PC-3 (cell line): ENCODE data around the gene AGFG2. TPM values are rescaled to one million over a fixed set of nuclear protein-coding genes. Genes with fewer than 3 reads are reported as not detected.
A peak's percentile ranks its signal among the peaks of the same experiment; 100 is the strongest.

Source experiments
- ATAC-seq: fragments of 200-7000 bp; cut with Tn5 transposase; 2 replicates; pipeline ENCODE4 v1.9.1; 2020; ENCODE audit warnings: mild to moderate bottlenecking, moderate library complexity
- Bru-seq: library from RNA; stranded (reverse); fragments of 400-500 nt; gene quantifications from one replicate; lab custom pipeline; 2021; lab: Mats Ljungman, UMichigan
- BruChase-seq, 2 experiments: library from RNA; stranded (reverse); fragments of 400-500 nt; gene quantifications; one replicate each; lab custom pipeline; 2021; lab: Mats Ljungman, UMichigan
- BruUV-seq: library from RNA; stranded (reverse); fragments of 400-500 nt; replicated peaks from 2 replicates; lab custom pipeline; 2021; lab: Mats Ljungman, UMichigan
- CTCF ChIA-PET: fragments of 300-600 bp; sonication (Branson Sonifier 250); formaldehyde crosslinking; loops from one replicate; lab custom pipeline; 2022; ENCODE audit warnings: antibody characterized with exemption; lab: Charles Lee
- POLR2A ChIA-PET: fragments of 300-600 bp; sonication (Branson Sonifier 250); formaldehyde crosslinking; loops from one replicate; lab custom pipeline; 2022; ENCODE audit warnings: antibody characterized with exemption; ENCODE audit not compliant: unreplicated experiment; lab: Charles Lee
- DNase-seq: peaks from one replicate; pipeline ENCODE4 v3.0.0-alpha.2; 2015
- H2AFZ ChIP-seq: fragments of 300-600 bp; sonication (generic); 2 replicates; pipeline ENCODE4 v1.6.0; 2016; ENCODE audit warnings: antibody characterized with exemption, low read length
- H3F3A ChIP-seq: fragments of 300-600 bp; sonication (generic); one replicate; pipeline ENCODE4 v1.6.0; 2017; ENCODE audit warnings: antibody characterized with exemption, low read length, control low read depth, mild to moderate bottlenecking; ENCODE audit not compliant: unreplicated experiment
- H3K27ac ChIP-seq: fragments of 300-600 bp; sonication (generic); 2 replicates; pipeline ENCODE4 v1.5.1; 2016; ENCODE audit warnings: mild to moderate bottlenecking, low read length
- H3K27me3 ChIP-seq: fragments of 300-600 bp; sonication (generic); 2 replicates; pipeline ENCODE4 v1.6.1; 2016; ENCODE audit warnings: low read length, mixed read lengths
- H3K36me3 ChIP-seq: fragments of 300-600 bp; sonication (generic); 2 replicates; pipeline ENCODE4 v1.6.1; 2016; ENCODE audit warnings: low read depth, mixed run types, low read length, mixed read lengths
- H3K4me1 ChIP-seq: fragments of 300-600 bp; sonication (generic); 2 replicates; pipeline ENCODE4 v1.5.1; 2016; ENCODE audit warnings: low read length; ENCODE audit not compliant: insufficient read depth
- H3K4me2 ChIP-seq: fragments of 300-600 bp; sonication (generic); 2 replicates; pipeline ENCODE4 v1.6.0; 2016; ENCODE audit warnings: low read length
- H3K4me3 ChIP-seq: fragments of 300-600 bp; sonication (generic); 2 replicates; pipeline ENCODE4 v1.5.1; 2016; ENCODE audit warnings: mild to moderate bottlenecking, low read length, mixed read lengths
- H3K79me2 ChIP-seq: fragments of 300-600 bp; sonication (generic); 2 replicates; pipeline ENCODE4 v1.6.1; 2017; ENCODE audit warnings: low read length, mixed read lengths
- H3K9ac ChIP-seq: fragments of 300-600 bp; sonication (generic); 2 replicates; pipeline ENCODE4 v1.6.0; 2016; ENCODE audit warnings: mild to moderate bottlenecking, low read length
- H3K9me2 ChIP-seq: fragments of 300-600 bp; sonication (generic); replicated peaks from 2 replicates; pipeline ENCODE4 v1.6.1; 2016; ENCODE audit warnings: mixed run types, low read length, mixed read lengths
- H3K9me3 ChIP-seq: fragments of 300-600 bp; sonication (generic); 2 replicates; pipeline ENCODE4 v1.6.1; 2016; ENCODE audit warnings: low read length, mixed read lengths
- H4K20me1 ChIP-seq: fragments of 300-600 bp; sonication (generic); 2 replicates; pipeline ENCODE4 v1.6.1; 2016; ENCODE audit warnings: low read length, mixed read lengths
- EZH2 ChIP-seq: fragments of 300-600 bp; sonication (generic); IDR thresholded peaks from one replicate; pipeline ENCODE4 v1.6.1; 2017; ENCODE audit warnings: antibody characterized with exemption, mild to moderate bottlenecking, low read length; ENCODE audit not compliant: unreplicated experiment
- EZH2phosphoT487 ChIP-seq: fragments of 300-600 bp; sonication (generic); IDR thresholded peaks from 2 replicates; pipeline ENCODE4 v1.6.1; 2018; ENCODE audit warnings: mild to moderate bottlenecking, antibody characterized with exemption, low read length, borderline replicate concordance
- intact Hi-C: fragments of 100-400 bp; cut with micrococcal nuclease; formaldehyde crosslinking; loops from 2 replicates; pipeline ENCODE4 v1.9.0; 2023
- long read RNA-seq: library from polyadenylated mRNA; unstranded; transcript quantifications from one replicate; pipeline ENCODE4 v2.0.0, GENCODE V29; 2021; ENCODE audit not compliant: unreplicated experiment
- total RNA-seq: library from RNA; depleted of rRNA; stranded (reverse); fragments of >200 nt; gene quantifications from 2 replicates; pipeline ENCODE4 v1.2.3, GENCODE V29; 2014; rRNA removed
- TF ChIP-seq, protein P1 (sequence below): fragments of 300-600 bp; sonication (generic); conservative IDR thresholded peaks from 2 replicates; pipeline ENCODE4 v1.5.1; 2017; ENCODE audit warnings: antibody characterized with exemption, low read depth, mild to moderate bottlenecking, low read length

Gene AGFG2, protein sequence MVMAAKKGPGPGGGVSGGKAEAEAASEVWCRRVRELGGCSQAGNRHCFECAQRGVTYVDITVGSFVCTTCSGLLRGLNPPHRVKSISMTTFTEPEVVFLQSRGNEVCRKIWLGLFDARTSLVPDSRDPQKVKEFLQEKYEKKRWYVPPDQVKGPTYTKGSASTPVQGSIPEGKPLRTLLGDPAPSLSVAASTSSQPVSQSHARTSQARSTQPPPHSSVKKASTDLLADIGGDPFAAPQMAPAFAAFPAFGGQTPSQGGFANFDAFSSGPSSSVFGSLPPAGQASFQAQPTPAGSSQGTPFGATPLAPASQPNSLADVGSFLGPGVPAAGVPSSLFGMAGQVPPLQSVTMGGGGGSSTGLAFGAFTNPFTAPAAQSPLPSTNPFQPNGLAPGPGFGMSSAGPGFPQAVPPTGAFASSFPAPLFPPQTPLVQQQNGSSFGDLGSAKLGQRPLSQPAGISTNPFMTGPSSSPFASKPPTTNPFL
- total RNA-seq (16.9 and 18.2 TPM in 2 replicates), Bru-seq, nascent RNA (percentile 58 among the genes with signal in this experiment), BruChase-seq, experiment 1, labeled RNA remaining after a 6-hour chase (percentile 63 among the genes with signal in this experiment), BruChase-seq, experiment 2, labeled RNA remaining after a 2-hour chase (percentile 61 among the genes with signal in this experiment)
- long read RNA-seq, full-length matches to known transcripts, result 24 of 49 reads
- long read RNA-seq, partial matches to known transcripts, result 10 of 49 reads
- long read RNA-seq, other reads (novel, unspliced or antisense), result 15 of 49 reads

DNA sequence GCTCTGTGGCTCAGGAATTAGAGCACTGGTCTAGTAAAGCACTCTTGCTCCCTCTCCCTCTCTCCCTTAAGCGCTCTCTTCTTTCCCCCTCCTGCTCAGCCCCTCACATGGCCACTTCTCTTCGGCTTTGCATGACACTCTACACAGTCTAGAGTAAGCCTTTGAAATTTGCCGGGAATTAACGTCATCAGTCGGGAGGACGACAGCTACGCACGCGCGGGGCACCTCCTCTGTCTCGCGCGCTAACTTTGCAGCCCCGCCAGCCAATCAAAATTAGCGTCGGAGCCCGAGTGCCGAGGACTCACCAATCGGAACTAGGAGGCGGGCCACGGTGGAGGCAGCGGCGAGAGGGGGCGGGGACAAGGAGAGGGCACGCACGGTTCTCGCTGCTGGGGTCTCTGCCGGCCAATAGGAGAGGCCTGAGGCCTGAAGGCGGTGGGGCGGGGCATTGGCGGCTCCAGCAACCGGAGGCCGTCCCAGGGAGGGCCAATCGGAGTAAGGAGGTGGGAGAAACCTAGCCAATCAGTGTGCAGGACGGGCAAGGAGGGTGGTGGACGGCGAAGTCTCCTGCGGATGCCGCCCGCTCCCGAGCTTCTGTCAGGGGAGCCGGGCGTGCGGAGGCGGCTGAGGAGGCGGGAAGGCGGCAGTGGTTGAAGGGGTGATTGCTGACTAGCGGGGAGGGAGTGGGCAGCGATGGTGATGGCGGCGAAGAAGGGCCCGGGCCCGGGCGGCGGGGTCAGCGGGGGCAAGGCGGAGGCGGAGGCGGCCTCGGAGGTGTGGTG is at the start of gene AGFG2:
TSS of gene AGFG2 (plus strand) at position 550 of the 782 bp plus-strand sequence. CDS start at position 694, 144 bp downstream.
- Histone ChIP-seq H3K9me2 (no peaks in the 10 kb centered on the region), H3K27ac (0 out of 2 replicates have a peak within 1 kb of the TSS, but pooled peaks have one; percentile 2), H3K4me1 (peaks cover 13% of the 10 kb centered on the region), H3K36me3 (no peaks in the 10 kb centered on the region), H3K4me2 (peak within 1 kb of the TSS; percentile 96), H3K27me3 (no peaks in the 10 kb centered on the region), H3F3A (no peaks in the 10 kb centered on the region), H3K9ac (peak within 1 kb of the TSS; percentile 44), H2AFZ (peak within 1 kb of the TSS; percentile 96), H3K9me3 (no peaks in the 10 kb centered on the region), H3K79me2 (peaks cover 36% of the 10 kb centered on the region), H3K4me3 (peak within 1 kb of the TSS; percentile 78), H4K20me1 (no peaks in the 10 kb centered on the region)
- TF ChIP-seq EZH2 (no peak), EZH2phosphoT487 (no peak)
- TF ChIP-seq, protein P1, sequence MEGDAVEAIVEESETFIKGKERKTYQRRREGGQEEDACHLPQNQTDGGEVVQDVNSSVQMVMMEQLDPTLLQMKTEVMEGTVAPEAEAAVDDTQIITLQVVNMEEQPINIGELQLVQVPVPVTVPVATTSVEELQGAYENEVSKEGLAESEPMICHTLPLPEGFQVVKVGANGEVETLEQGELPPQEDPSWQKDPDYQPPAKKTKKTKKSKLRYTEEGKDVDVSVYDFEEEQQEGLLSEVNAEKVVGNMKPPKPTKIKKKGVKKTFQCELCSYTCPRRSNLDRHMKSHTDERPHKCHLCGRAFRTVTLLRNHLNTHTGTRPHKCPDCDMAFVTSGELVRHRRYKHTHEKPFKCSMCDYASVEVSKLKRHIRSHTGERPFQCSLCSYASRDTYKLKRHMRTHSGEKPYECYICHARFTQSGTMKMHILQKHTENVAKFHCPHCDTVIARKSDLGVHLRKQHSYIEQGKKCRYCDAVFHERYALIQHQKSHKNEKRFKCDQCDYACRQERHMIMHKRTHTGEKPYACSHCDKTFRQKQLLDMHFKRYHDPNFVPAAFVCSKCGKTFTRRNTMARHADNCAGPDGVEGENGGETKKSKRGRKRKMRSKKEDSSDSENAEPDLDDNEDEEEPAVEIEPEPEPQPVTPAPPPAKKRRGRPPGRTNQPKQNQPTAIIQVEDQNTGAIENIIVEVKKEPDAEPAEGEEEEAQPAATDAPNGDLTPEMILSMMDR, result no peak
- DNase-seq (peak; percentile 99), ATAC-seq (peak; percentile 97)
- POLR2A ChIA-PET, result interaction anchor here (0.6 to 0.7 kb wide), 3 partner anchors 9 to 1926 kb away, joined by 3 to 6 read pairs (median 3); partner anchors contain the start of gene LRWD1
- CTCF ChIA-PET, result interaction anchor here (0.6 to 1.4 kb wide), 3 partner anchors 21 to 57 kb away, joined by 5 to 13 read pairs (median 8); partner anchors contain the start of gene NYAP1
- intact Hi-C loops, result loop anchor here (2.0 kb wide), 1 partner anchor 60 kb away; the partner anchor contains the start of gene TSC22D4
- no TSS peak for BruUV-seq

DNA sequence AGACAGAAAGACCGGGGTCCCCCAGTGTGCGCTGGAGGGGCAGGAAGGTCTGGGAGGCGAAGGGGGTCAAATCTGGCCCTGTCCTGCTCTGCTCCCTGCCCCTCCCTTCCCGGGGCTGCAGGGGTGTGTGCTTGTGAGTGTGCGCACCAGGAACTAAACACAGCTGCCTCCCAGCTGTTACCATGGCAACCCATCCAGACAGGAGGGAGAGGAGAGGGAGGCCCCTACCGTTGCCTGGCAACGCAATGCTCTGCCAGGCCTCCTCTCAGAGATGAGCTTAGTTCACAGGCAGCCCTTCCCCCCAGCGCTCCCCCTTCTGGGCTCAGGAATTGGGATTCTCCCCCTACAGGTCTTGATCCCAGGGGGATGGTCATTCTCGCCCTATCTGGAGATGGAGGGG is 49.2 kb upstream of the AGFG2 start:
- Histone ChIP-seq H3K9me2 (no peaks in the 10 kb centered on the region), H3K9me3 (no peaks in the 10 kb centered on the region), H3K36me3 (no peaks in the 10 kb centered on the region), H3K27me3 (no peaks in the 10 kb centered on the region), H3K9ac (no peak overlapping the region), H3K79me2 (no peaks in the 10 kb centered on the region), H3K4me1 (no peaks in the 10 kb centered on the region), H3K4me2 (no peak overlapping the region), H3K27ac (no peak overlapping the region), H3K4me3 (no peak overlapping the region), H3F3A (no peaks in the 10 kb centered on the region), H2AFZ (no peak overlapping the region), H4K20me1 (no peaks in the 10 kb centered on the region)
- DNase-seq (peak; percentile 35), ATAC-seq (no peak; the same call in 1 of the 2 replicates)
- POLR2A ChIA-PET, result no interaction called here
- intact Hi-C loops, result no loop called here
- no TSS peak for BruUV-seq
- CTCF ChIA-PET, result no interaction called here
- TF ChIP-seq EZH2 (no peak), EZH2phosphoT487 (no peak)
- TF ChIP-seq, protein P1, result no peak
